ENCODE results near the gene SYNRG.

SYNRG gene

GRCh38 chr17:37490638-37491614 lies 118.3 kb downstream of the SYNRG start:
- peak overlapping the region; percentile 86 for H3K27ac Mint-ChIP-seq
- peak; percentile 34 for DNase-seq
- H3K27me3 Mint-ChIP-seq (ENCODE audit: low read depth, poor library complexity) = peaks cover 39% of the 10 kb centered on the region
- no peaks in the 10 kb centered on the region for H3K9me3 Mint-ChIP-seq
- H3K4me1 Mint-ChIP-seq = peaks cover 54% of the 10 kb centered on the region
- TF ChIP-seq CTCF (IDR thresholded peaks at IDR 0.05) = no peak
- H3K4me3 Mint-ChIP-seq = peak overlapping the region; percentile 95
- no peaks in the 10 kb centered on the region for H3K36me3 Mint-ChIP-seq (ENCODE audit: low read depth)

GRCh38 chr17:37490022-37490587 lies 119.1 kb downstream of the SYNRG start:
- DNase-seq = peak; percentile 87
- no peaks in the 10 kb centered on the region for H3K9me3 Mint-ChIP-seq
- peak; percentile 30 for TF ChIP-seq CTCF (IDR thresholded peaks at IDR 0.05)
- peak overlapping the region; percentile 95 for H3K4me3 Mint-ChIP-seq
- peaks cover 39% of the 10 kb centered on the region for H3K27me3 Mint-ChIP-seq (ENCODE audit: low read depth, poor library complexity)
- no peaks in the 10 kb centered on the region for H3K36me3 Mint-ChIP-seq (ENCODE audit: low read depth)
- peaks cover 51% of the 10 kb centered on the region for H3K4me1 Mint-ChIP-seq
- H3K27ac Mint-ChIP-seq = peak overlapping the region; percentile 86

- Mint-ChIP-seq H3K9me3 (no peaks in the 10 kb centered on the region), H3K4me3 (peak within 1 kb of the TSS; percentile 95), H3K36me3 (ENCODE audit: low read depth) (no peaks in the 10 kb centered on the region), H3K27ac (peak within 1 kb of the TSS; percentile 86), H3K4me1 (peaks cover 44% of the 10 kb centered on the region), H3K27me3 (ENCODE audit: low read depth, poor library complexity) (peaks cover 39% of the 10 kb centered on the region)
- TF ChIP-seq CTCF (IDR thresholded peaks at IDR 0.05) = no peak
- peak; percentile 85 for DNase-seq
Observed at GRCh38 chr17:37489197-37490001, 119.8 kb downstream of the SYNRG start, which contains the start of gene DUSP14. Gene DUSP14 (plus strand): TSS chr17:37489891. CDS start chr17:37512273, 22,382 bp downstream.

- peaks cover 39% of the 10 kb centered on the region for H3K27me3 Mint-ChIP-seq (ENCODE audit: low read depth, poor library complexity)
- no peak overlapping the region for H3K27ac Mint-ChIP-seq
- H3K4me3 Mint-ChIP-seq = peak overlapping the region; percentile 90
- peak; percentile 39 for DNase-seq
- no peaks in the 10 kb centered on the region for H3K9me3 Mint-ChIP-seq
- H3K36me3 Mint-ChIP-seq (ENCODE audit: low read depth) = no peaks in the 10 kb centered on the region
- H3K4me1 Mint-ChIP-seq = peaks cover 44% of the 10 kb centered on the region
- no peak for TF ChIP-seq CTCF (IDR thresholded peaks at IDR 0.05)
Observed at GRCh38 chr17:37488607-37489196, 120.5 kb downstream of the SYNRG start.

- H3K27me3 Mint-ChIP-seq (ENCODE audit: low read depth, poor library complexity) = peaks cover 39% of the 10 kb centered on the region
- no peaks in the 10 kb centered on the region for H3K36me3 Mint-ChIP-seq (ENCODE audit: low read depth)
- no peak for TF ChIP-seq CTCF (IDR thresholded peaks at IDR 0.05)
- H3K9me3 Mint-ChIP-seq = no peaks in the 10 kb centered on the region
- peak overlapping the region; percentile 90 for H3K4me3 Mint-ChIP-seq
- no peak overlapping the region for H3K27ac Mint-ChIP-seq
- DNase-seq = no peak
- H3K4me1 Mint-ChIP-seq = peaks cover 49% of the 10 kb centered on the region
Observed at GRCh38 chr17:37488009-37488604, 121.1 kb downstream of the SYNRG start.

All from nephron progenitor cell (in vitro differentiated cells).